ENCODE measurements around the gene OPA1. TPM values are rescaled to one million over a fixed set of nuclear protein-coding genes. Genes with fewer than 3 reads are reported as not detected.

Gene OPA1
- total and polyA plus RNA-seq, 2 of the 13 experiments (the other 11 are each of a cell fraction or from before 2014, with no cell fraction given) = 26.7 to 78.5 TPM

- H3K9ac ChIP-seq (ENCODE audit: insufficient read depth, low read depth, low read length) = no peak within 1 kb of the TSS
- peaks cover 1 to 3% of the 10 kb centered on the region in 2 experiments; a peak in 1 of 5 replicates for H3K27me3 ChIP-seq (ENCODE audit: control insufficient read depth in 1 of 2, insufficient read depth in 2 of 2, low read length in 2 of 2)
- BruUV-seq (replicated peaks) = no TSS peak
- FAIRE-seq = no peak
- CTCF ChIA-PET (ENCODE audit: low intra/inter-chr PET ratio, low total read pairs) = no interaction called here
- H4K20me1 ChIP-seq (ENCODE audit: insufficient read depth, low read length) = no peaks in the 10 kb centered on the region
- no peak for DNase-seq (ENCODE audit: low spot score)
- POLR2A ChIA-PET = no interaction called here
- H3K36me3 ChIP-seq (replicated peaks in 1 of 2; ENCODE audit: control insufficient read depth in 1 of 2, insufficient read depth in 2 of 2, low read length in 2 of 2) = no peaks in the 10 kb centered on the region
- no peaks in the 10 kb centered on the region for H3K79me2 ChIP-seq (ENCODE audit: insufficient read depth, low read length)
- no peak within 1 kb of the TSS for H3K4me2 ChIP-seq (ENCODE audit: low read depth, low read length)
- H3K4me1 ChIP-seq (ENCODE audit: insufficient read depth, low read length) = no peaks in the 10 kb centered on the region
- WGBS (ENCODE audit: low lambda C conversion rate) = 20% methylated on average over 9 of the region's 9 CpGs
- H3K9me3 ChIP-seq (ENCODE audit: low read length) = no peaks in the 10 kb centered on the region
- no peak within 1 kb of the TSS for H3K4me3 ChIP-seq (replicated peaks in 1 of 3; ENCODE audit: insufficient read depth in 1 of 3, low read depth in 2 of 3, low read length in 3 of 3)
- no peak within 1 kb of the TSS for H3K27ac ChIP-seq (ENCODE audit: extremely low read length, insufficient read depth, low read length)
- H2AFZ ChIP-seq (ENCODE audit: low read length) = no peak within 1 kb of the TSS
- in situ Hi-C loops (cut with HindIII; ENCODE audit: extremely low pct_ligation_motif_present, low pct_unique_long_range_greater_than_20kb) (loop anchor here (25.0 kb wide), 2 partner anchors 518 to 993 kb away; no protein-coding TSS in a partner anchor), intact Hi-C loops (cut with micrococcal nuclease; ENCODE audit: unreplicated experiment) (no loop called here)
- no peak for TF ChIP-seq PPARG (CRISPR knock-in tag; conservative IDR thresholded peaks at IDR 0.05)
- no peak for ATAC-seq
Measured at GRCh38 chr3:193554811-193555210, 38.2 kb upstream of the OPA1 start, which contains the start of gene ATP13A4. ATP13A4 (minus strand) TSS chr3:193554895; CDS start chr3:193554799, 96 bp downstream.

DNA sequence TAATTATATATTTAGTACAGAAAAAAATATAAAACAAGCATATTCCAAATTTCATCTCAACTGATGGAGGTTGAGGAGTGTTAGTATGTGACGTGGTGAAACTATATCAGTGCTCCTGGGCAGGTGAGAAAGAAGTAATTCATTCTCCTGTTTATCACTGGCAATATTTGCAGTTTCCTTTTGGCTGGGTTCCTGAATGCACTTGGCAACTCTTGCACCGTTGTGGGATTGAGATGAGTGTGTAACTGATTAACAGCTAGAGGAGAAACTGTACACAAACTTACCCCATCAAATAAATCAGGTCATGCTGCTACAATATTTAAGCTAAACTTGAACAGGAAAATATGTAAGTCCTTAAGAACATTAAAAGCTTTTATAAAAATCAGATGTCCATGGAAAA is 36.2 kb upstream of the OPA1 start:
- in situ Hi-C loops (cut with HindIII; ENCODE audit: extremely low pct_ligation_motif_present, low pct_unique_long_range_greater_than_20kb) = loop anchor here (25.0 kb wide), 2 partner anchors 520 to 995 kb away; no protein-coding TSS in a partner anchor
- H3K4me1 ChIP-seq (ENCODE audit: insufficient read depth, low read length) = no peaks in the 10 kb centered on the region
- 6% methylated on average over 2 of the region's 2 CpGs for WGBS (ENCODE audit: low lambda C conversion rate)
- ChIA-PET CTCF (ENCODE audit: low intra/inter-chr PET ratio, low total read pairs) (no interaction called here), POLR2A (no interaction called here)
- 0 out of 5 replicates have a peak, but pooled peaks cover 0 to 3% of the 10 kb centered on the region in 2 experiments for H3K27me3 ChIP-seq (ENCODE audit: control insufficient read depth in 1 of 2, insufficient read depth in 2 of 2, low read length in 2 of 2)
- no peaks in the 10 kb centered on the region for H4K20me1 ChIP-seq (ENCODE audit: insufficient read depth, low read length)
- no peak overlapping the region for H3K4me2 ChIP-seq (ENCODE audit: low read depth, low read length)
- H3K9ac ChIP-seq (ENCODE audit: insufficient read depth, low read depth, low read length) = no peak overlapping the region
- intact Hi-C loops (cut with micrococcal nuclease; ENCODE audit: unreplicated experiment) = no loop called here
- H3K4me3 ChIP-seq (replicated peaks in 1 of 3; ENCODE audit: insufficient read depth in 1 of 3, low read depth in 2 of 3, low read length in 3 of 3) = no peak overlapping the region
- H3K36me3 ChIP-seq (replicated peaks in 1 of 2; ENCODE audit: control insufficient read depth in 1 of 2, insufficient read depth in 2 of 2, low read length in 2 of 2) = no peaks in the 10 kb centered on the region
- no peak overlapping the region for H2AFZ ChIP-seq (ENCODE audit: low read length)
- ATAC-seq (no peak), FAIRE-seq (no peak), DNase-seq (ENCODE audit: low spot score) (no peak)
- H3K79me2 ChIP-seq (ENCODE audit: insufficient read depth, low read length) = no peaks in the 10 kb centered on the region
- H3K9me3 ChIP-seq (ENCODE audit: low read length) = no peaks in the 10 kb centered on the region
- no peak overlapping the region for H3K27ac ChIP-seq (ENCODE audit: extremely low read length, insufficient read depth, low read length)
- no TSS peak for BruUV-seq (replicated peaks)
- no peak for TF ChIP-seq SP4 (CRISPR knock-in tag; IDR thresholded peaks at IDR 0.05)
- no peak for TF ChIP-seq ZNF564 (CRISPR knock-in tag; IDR thresholded peaks at IDR 0.05)
- TF ChIP-seq ZNF430 (CRISPR knock-in tag; IDR thresholded peaks at IDR 0.05) = no peak
- TF ChIP-seq, protein P1, sequence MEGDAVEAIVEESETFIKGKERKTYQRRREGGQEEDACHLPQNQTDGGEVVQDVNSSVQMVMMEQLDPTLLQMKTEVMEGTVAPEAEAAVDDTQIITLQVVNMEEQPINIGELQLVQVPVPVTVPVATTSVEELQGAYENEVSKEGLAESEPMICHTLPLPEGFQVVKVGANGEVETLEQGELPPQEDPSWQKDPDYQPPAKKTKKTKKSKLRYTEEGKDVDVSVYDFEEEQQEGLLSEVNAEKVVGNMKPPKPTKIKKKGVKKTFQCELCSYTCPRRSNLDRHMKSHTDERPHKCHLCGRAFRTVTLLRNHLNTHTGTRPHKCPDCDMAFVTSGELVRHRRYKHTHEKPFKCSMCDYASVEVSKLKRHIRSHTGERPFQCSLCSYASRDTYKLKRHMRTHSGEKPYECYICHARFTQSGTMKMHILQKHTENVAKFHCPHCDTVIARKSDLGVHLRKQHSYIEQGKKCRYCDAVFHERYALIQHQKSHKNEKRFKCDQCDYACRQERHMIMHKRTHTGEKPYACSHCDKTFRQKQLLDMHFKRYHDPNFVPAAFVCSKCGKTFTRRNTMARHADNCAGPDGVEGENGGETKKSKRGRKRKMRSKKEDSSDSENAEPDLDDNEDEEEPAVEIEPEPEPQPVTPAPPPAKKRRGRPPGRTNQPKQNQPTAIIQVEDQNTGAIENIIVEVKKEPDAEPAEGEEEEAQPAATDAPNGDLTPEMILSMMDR (CRISPR knock-in tag; IDR thresholded peaks at IDR 0.05) = no peak
- TF ChIP-seq NCOA5 (CRISPR knock-in tag; IDR thresholded peaks at IDR 0.05) = no peak
- no peak for TF ChIP-seq TAF15 (IDR thresholded peaks at IDR 0.05; ENCODE audit: low read depth, low read length, poor library complexity, severe bottlenecking)
- TF ChIP-seq KDM4B (CRISPR knock-in tag; IDR thresholded peaks at IDR 0.05) = no peak
- no peak for TF ChIP-seq ZNF547 (CRISPR knock-in tag; IDR thresholded peaks at IDR 0.05)
- TF ChIP-seq TEAD2 (CRISPR knock-in tag; IDR thresholded peaks at IDR 0.05) = no peak
- no peak for TF ChIP-seq ZNF652 (CRISPR knock-in tag; IDR thresholded peaks at IDR 0.05; ENCODE audit: borderline replicate concordance, low read depth)
- no peak for TF ChIP-seq ZFP36L2 (CRISPR knock-in tag; IDR thresholded peaks at IDR 0.05)
- no peak for TF ChIP-seq CEBPG (CRISPR knock-in tag; IDR thresholded peaks at IDR 0.05)
- TF ChIP-seq, protein P2, sequence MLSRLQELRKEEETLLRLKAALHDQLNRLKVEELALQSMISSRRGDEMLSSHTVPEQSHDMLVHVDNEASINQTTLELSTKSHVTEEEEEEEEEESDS (CRISPR knock-in tag; IDR thresholded peaks at IDR 0.05; ENCODE audit: borderline replicate concordance) = no peak
- no peak for TF ChIP-seq THRA (CRISPR knock-in tag; IDR thresholded peaks at IDR 0.05; ENCODE audit: borderline replicate concordance)
- TF ChIP-seq MEIS2 (CRISPR knock-in tag; IDR thresholded peaks at IDR 0.05) = no peak
